Activated CD4-positive, CD25-positive, alpha-beta regulatory T cell treated with anti-CD3 and anti-CD28 coated beads, Interleukin-2, amount 50 U/mL, for 72 hours (primary cell): ENCODE data around the gene HOXA10.
A peak's percentile ranks its signal among the peaks of the same experiment; 100 is the strongest.

ENCODE experiments used
- DNase-seq: peaks from one replicate; pipeline ENCODE4 v3.0.0; 2021

HOXA10 gene

GRCh38 chr7:27179030-27179429 is 4.9 kb upstream of the HOXA10 start:
- DNase-seq: no peak

- no peak for DNase-seq
These were observed 4.2 kb upstream of the HOXA10 start for GRCh38 chr7:27178366-27178765.

GRCh38 chr7:27177795-27178320 is 3.7 kb upstream of the HOXA10 start:
- no peak for DNase-seq

GRCh38 chr7:27176962-27177794 is 3.1 kb upstream of the HOXA10 start:
- no peak for DNase-seq

- DNase-seq: no peak
These were observed 2.4 kb upstream of the HOXA10 start for GRCh38 chr7:27176524-27176845.

- DNase-seq: no peak
These were observed 1.8 kb upstream of the HOXA10 start for GRCh38 chr7:27175626-27176523.

GRCh38 chr7:27174874-27175625 is 930 bp upstream of the HOXA10 start:
- no peak for DNase-seq

GRCh38 chr7:27173511-27173955 is 587 bp downstream of the HOXA10 start:
- no peak for DNase-seq

GRCh38 chr7:27172823-27173510 is 1.2 kb downstream of the HOXA10 start:
- peak; percentile 45 for DNase-seq

GRCh38 chr7:27172315-27172774 is 1.8 kb downstream of the HOXA10 start:
- no peak for DNase-seq

GRCh38 chr7:27171637-27172314 is 2.3 kb downstream of the HOXA10 start:
- peak; percentile 29 for DNase-seq

GRCh38 chr7:27171325-27171636 is 2.8 kb downstream of the HOXA10 start:
- no peak for DNase-seq

GRCh38 chr7:27170426-27171324 is 3.4 kb downstream of the HOXA10 start:
- no peak for DNase-seq

GRCh38 chr7:27169658-27170425 is 4.3 kb downstream of the HOXA10 start:
- DNase-seq: peak; percentile 29

- DNase-seq: no peak
These were observed 5.7 kb downstream of the HOXA10 start for GRCh38 chr7:27168265-27168947.

GRCh38 chr7:27167916-27168264 is 6.2 kb downstream of the HOXA10 start:
- DNase-seq: no peak

- DNase-seq: peak; percentile 31
These were observed 7.3 kb downstream of the HOXA10 start for GRCh38 chr7:27166531-27167505.

GRCh38 chr7:27165996-27166530 is 8.1 kb downstream of the HOXA10 start:
- peak; percentile 29 for DNase-seq
